SHP77 treated with DMSO at 0.1 percent for 48 hours (cell line): ENCODE measurements around the gene HDAC4.

ENCODE experiments used
- DNase-seq: peaks from one replicate; lab custom pipeline; 2025; lab: John Stamatoyannopoulos, UW

Gene HDAC4

DNA sequence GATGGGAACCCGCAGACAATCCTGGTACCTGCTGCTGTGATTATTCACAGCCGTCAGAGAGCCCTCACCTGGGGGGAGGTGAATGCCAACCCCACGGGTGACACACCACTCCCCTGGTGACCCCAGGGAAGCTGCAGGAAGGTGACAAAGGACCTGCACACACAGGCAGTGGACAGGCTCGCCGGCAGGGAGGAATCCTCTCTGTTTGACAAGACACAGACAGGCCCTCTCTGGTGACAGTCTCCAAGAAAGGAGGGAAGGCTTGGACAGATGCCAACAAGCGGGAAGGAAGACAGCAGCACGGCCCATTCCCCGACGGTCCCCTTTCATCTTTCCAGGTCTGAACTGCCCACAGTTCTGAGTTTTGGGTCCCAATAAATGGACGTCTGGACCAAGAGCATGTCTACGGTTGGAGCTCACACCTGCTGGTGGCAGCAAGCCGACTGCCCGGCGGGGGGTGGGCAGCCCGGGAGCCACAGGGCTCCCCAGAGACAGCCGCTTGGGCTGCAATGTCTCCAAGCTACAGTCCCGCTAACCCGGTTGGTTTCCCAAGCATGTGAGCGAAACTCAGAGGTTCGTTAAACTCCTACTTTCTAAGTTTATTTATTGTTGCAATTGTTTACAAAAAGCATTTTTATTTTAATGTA is 31.8 kb downstream of the HDAC4 start:
- DNase-seq, result no peak

DNA sequence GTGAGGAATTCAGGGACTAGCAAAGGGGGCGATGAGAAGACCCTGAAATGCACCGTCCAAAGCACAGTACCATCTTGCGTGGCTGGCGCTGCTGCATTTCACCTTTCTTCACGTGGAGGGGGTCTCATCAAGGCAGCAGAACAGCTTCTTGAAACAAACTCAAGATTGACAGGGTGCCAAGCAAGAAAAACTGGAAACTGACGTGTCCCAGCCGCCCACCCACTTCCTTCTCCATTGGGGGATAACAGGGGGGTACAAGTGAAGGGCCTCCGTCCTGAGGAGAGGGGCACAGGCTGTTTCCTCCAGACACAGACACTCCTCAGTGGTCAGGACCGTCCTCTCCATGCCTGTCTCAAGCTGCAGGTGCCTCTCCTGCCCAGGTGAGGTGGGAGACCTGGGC is 32.5 kb downstream of the HDAC4 start:
- no peak for DNase-seq

DNA sequence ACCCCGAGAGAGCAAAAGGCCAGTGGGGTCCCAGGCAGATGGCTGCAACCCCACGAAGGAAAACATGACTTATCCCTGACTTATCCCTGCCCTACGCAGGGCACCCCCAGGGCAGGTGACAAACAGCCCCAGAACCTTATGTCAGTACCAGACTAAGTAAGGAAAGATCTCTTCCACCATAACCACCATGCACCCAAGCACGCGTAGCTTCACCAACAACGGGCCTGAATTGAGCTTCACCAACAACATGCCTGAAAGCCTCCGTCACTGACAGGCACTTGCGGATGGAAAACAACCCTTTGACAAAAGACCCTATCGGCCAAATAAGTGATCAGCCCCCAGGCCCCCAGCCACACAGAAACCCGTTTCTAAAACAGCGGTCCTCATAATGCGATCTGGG is 34.1 kb downstream of the HDAC4 start:
- no peak for DNase-seq

DNA sequence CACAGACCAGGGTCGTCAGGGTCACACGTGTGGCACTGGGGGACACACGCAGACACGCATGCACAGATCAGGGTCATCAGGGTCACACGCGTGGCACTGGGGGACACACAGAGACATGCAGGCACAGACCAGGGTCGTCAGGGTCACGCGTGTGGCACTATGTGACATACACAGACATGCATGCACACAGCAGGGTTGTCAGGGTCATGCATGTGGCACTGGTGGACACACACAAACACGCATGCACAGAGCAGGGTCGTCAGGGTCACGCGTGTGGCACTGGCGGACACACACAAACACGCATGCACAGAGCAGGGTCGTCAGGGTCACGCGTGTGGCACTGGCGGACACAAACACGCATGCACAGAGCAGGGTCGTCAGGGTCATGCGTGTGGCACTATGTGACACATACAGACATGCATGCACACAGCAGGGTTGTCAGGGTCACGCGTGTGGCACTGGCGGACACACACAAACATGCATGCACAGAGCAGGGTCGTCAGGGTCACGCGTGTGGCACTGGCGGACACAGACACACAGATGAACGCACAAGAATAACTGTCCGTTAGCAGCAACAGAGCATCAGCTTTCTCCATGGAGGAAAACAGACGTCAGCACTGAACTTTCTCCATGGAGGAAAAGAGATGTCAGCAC is 34.9 kb downstream of the HDAC4 start:
- no peak for DNase-seq

DNA sequence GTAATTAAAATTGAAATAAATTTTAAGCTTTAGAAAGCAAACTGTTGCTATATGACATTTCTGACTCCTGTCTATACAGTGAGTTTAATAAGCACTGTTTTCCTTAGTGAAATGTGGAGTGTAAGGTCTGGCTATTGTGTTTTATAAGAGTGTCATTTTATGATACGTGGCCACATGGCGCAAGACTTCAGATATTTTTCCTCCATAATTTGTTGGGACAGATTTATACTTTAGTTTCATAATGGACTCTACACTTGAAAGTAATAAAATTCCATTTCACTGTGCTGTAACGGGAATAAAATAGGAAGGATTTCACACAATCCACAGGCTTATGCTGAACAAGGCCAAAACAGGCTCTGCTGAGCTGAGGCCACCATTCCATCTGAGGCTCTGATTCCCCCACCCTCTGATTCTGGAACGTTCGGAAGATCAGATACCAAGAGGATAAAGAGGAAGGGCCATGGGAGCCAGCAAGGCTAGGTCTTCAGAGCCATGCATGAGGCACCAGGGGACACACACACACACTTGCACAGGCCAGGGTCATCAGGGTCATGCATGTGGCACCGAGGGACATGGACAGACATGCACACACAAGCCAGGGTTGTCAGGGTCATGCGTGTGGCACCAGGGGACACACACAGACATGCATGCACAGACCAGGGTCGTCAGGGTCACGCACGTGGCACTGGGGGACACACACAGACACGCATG is 35.6 kb downstream of the HDAC4 start:
- DNase-seq, result no peak

DNA sequence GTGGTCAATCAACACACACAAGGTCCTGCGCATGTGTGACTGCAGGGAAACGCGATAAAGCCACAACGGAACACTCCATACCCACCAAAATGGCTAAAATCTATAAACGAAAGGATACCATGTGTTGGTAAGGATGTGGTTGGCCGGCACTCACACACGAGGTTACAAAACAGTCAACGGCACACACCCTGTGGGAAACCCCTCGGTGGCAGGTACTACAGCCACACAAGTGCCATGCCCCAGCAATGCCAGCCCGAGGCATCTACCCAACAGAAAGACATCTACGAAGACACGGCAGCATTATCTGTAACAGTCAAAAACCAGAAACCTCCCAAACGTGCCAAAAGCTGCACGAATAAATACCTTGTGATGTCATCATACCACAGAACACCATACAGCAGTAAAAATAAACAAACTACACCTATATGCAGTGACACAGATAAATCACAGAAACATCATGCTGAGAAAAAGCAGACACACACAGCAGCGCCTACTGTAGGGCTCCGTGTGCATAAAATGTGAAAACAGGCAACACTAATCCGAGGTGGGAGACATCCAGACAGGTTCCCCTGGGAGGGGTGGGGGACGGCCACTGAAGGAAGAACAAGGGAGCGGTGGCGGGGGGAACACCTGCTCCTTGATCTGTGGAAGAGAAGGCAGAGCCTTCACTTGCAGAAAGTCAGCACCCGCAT is 36.7 kb downstream of the HDAC4 start:
- DNase-seq, result no peak

DNA sequence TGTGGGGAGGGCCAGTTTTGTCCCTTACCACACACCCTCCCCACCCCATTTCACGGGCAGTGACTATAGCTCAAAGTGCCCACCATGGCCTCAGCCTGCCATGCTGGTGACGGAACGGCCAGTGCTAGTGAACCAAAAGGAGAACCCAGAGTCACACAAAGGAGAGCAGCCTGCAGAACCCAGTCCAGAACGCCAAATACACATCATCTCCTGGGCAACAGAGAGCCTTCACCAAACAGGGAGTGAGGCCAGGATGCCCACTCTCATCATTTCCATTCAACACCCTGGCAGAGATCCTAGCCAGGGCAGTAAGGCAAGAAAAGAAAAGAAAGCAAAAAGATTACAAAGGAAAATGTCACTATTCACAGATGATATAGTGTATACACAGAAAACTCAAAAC is 38.3 kb downstream of the HDAC4 start:
- DNase-seq, result no peak

DNA sequence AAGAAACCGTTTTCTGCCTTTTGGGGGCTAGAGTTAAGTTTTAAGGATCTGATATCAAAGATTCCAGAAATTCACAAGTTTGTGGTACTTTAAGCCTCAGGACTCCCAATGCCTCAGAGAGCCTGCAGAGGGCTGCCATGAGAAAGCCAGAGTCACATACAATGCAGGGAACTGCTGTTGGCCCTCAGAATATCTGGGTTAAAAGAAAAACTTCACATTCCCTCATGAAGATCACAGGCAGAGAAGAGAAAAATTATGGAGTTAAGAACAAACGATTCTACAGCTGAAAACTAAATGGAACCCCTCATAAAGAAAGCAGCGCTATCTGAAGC is 39.5 kb downstream of the HDAC4 start:
- no peak for DNase-seq

DNA sequence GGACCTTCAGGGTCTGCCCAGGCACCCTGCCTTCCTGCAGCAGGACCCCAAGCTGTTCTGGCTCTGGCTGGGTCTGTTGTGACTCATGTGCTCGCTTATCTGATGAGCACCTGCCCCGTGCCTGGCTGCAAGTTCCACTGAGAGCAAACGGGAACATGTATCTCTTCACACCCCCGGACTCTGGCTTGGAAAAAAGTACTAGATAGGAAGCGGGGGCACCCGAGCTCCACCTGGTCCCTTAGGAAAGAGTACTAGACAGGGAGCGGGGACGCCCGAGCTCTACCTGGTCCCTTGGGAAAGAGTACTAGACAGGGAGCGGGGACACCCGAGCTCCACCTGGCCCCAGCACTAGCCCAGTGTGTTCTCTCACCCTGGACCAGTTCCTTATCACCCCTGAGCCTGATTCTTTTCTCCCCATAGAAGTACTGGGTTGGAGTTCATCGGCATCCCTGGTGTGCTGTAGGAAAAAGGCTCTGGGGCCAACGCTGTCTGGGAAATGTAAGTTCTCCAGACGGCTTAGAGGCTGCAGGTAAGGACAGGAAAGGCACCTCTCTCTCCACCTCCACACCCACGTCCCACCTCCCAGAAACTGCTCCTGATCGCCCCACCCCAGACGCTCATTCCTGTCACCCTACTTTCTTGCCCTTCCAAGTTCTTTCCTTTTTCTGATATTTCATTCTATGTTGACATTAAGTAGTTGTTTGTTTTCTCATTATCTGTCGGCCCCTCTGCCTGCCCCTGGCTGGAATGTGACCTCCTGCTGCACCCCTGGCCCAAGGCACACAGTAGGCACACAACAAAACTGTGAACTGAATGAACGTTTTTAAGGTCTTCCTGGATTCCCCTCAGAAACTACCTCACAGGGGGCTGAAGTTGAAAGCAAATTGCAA is 40.2 kb downstream of the HDAC4 start:
- DNase-seq, result no peak

DNA sequence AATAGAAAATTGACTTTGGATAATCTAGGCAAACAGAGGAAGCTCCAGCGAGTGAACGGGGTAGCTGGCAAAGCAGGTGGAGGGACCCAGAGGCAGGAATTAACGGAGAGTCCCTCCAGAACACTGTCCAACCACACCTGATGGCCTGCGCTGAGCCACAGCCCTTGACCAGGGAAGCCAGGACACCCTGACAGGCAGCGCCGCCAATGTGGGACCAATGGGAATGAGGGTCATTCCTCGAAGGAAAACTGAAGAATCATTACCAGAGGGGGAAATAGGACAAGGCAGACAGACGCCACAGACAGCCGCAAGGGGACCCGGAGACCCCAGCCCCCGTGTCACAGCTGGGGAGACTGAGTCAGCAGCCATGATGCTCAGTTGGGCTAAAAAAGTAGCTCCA is 40.8 kb downstream of the HDAC4 start:
- no peak for DNase-seq

DNA sequence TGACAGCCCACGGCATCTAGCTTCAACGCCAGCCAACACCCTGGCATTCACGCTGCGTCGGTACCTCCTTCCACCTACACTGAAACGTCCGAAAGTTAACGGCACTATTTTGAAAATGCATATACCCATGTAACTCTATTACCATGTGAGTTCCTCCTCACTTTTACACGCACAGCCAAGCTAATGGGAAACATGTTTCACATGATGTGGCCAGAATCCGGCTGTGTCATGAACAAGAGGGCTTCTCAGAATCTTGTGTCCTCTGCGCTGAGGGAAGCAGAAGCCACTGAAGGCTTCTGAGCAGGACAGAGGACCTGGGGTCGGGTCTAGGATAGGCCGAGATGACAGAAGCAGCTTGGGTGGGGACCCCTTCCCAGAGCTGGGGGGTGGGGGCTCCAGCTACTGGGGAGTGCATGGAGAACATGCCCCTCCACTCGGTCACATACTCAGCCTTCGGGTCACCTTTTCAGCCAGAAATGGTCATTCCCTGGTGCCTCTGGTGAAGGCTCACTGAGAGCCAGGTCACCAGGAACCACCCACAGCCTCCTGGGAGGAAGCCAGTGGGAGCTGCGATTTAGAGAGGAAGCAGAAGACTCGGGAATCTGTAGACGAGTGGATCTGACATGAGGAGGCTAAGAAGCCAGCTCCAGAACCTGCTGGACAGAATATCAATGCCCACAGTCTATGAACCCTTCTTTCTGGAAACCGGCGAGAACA is 41.5 kb downstream of the HDAC4 start:
- no peak for DNase-seq

DNA sequence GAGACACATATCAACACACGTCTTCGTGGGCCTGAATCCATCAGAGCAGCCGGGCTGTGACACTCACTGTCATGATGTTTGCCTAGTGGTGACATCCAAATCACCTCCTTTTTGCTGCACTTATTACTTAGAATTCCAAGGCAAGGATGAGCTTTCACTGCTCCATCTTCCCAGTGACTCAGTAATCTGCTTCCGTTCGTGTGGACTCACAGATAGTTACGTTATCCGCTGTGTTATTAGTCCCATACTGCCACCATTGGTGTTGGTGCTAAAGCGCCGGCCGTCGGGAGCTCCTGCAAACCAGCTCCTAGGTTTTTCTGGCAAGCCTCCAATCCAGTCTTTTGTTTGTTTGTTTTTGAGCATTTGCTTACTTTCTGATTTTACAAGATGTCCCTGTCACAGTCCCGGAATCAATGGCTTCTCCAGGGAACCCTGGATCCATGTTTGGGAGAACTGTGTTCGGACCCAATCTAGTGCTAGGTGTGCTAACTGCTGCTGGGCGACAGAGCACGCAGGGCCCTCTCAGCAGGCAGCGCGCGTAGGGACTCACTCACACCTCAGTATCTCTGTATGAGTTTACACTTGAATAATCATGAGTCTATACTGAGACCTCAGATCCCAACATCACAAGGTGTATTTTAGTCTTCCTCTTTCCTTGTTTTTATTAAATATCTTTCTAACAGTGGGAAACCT is 42.6 kb downstream of the HDAC4 start:
- DNase-seq, result peak; percentile 61

DNA sequence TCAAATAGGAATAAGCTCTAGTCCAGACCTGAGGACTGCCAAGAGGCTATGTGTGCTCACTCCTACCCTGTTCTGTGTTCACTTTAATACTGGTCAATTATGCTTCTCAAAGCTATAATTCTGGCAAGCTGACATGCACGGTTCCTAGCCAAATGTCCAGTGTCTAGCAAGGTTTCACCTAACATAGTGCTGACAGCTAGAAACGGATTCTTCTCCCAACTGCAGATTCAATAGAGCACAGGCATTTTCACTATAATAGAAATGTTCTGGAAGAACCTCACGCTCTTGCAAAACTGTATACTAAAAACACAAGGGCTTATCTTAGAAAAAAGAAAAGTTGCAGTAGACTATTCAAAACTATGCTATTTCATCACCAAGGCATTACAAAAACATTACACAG is 45.1 kb downstream of the HDAC4 start:
- DNase-seq, result no peak

DNA sequence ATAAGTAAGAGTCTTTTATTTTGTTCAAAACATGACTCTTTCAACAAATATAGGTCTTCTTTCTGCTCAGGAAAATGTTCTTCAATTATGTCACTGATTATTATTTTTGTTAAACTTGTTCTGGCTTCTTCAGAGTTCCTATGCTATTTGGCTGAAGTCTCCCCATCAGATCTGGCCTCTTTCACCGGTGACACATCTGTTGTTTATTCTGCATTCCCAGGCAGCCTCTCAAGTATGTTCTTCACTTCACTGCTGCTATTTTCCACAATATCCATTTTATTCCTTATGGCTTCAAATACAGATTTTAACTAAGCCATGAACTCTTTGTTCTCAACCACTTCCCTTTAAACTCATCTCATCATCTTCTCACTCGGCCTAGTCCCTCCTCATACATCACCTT is 45.7 kb downstream of the HDAC4 start:
- no peak for DNase-seq

DNA sequence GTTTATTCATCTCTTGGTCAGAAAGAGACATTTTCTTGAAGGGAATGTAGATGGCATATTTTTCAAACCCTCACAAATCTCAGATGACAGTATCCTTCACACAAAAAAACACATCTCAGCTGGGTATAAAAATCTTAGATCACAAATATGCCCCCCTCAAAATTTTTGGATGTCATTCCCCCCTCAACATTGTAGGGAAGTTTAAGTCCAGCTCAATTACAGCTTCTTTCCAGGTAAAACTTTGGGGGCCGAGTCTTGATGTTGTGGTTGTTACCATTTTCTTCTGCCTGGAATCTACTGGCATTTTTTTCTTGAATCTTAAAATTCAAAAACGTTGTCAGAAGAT is 46.1 kb downstream of the HDAC4 start:
- DNase-seq, result no peak

DNA sequence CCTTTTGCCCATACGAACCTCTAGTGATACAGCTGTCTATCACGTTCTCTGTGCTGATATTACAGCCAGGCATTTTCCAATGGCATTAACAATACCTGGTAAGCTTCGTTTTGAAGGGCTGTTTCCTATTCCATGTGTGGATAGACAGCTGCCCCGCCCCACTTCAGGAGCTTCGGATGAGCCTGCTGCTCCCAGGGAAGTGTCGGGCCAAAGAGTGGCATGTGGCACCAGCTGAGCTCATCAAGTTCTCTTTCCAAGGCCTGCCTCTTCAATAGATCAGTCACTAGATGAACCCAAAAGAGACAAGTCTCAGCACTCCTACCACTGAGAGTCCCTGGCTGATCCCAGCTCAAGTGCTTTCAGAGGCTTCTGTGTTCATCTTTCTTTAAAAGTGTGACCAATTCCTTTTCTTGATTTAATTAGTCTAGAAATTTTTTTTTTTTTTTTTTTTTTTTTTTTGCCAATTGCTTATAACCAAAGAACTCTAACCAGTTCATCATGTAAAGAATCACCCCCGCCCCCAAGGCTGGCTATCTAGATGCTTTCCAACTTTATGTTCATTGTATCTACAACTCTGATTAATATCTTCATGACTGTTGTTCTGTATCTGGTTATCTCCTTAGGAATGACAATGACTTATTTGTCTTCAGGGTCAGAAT is 46.6 kb downstream of the HDAC4 start:
- no peak for DNase-seq

DNA sequence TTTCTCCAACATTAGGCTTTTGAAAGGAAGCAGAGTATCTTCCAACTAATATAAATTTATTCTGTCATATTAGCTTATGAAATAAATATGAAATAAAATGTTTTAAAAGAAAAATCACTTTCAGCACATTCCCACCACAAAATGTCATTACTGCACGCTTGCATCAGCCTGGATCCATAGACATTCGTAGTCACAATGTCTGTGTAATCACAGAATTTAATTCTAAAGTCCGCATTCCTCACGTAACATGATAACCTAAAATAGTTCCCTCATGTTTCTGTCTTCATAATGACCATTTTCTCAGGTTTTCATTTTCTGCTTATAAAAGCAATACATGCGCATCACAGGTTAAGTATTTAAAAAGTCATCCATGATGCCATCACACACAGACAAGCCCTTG is 47.1 kb downstream of the HDAC4 start:
- no peak for DNase-seq

DNA sequence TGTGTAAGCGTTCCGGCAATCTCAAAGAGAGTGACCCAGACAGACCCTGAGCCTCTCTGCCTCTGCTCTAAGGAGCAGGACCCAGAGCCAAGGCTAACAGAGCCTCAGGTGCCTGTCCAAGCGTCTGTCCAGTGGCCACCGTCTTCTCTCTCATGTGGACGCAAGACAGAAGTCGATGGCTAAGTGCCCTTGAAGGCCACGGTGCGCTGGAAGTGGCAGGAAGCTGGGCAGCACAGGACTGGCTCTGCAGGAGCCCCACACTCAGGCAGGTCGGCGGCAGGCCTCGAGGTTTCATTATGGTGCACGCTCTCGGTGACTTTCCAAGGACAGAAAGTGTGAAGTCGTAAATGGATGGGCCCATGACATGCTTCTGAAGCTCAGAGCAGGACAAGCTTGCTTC is 49.1 kb downstream of the HDAC4 start:
- no peak for DNase-seq

DNA sequence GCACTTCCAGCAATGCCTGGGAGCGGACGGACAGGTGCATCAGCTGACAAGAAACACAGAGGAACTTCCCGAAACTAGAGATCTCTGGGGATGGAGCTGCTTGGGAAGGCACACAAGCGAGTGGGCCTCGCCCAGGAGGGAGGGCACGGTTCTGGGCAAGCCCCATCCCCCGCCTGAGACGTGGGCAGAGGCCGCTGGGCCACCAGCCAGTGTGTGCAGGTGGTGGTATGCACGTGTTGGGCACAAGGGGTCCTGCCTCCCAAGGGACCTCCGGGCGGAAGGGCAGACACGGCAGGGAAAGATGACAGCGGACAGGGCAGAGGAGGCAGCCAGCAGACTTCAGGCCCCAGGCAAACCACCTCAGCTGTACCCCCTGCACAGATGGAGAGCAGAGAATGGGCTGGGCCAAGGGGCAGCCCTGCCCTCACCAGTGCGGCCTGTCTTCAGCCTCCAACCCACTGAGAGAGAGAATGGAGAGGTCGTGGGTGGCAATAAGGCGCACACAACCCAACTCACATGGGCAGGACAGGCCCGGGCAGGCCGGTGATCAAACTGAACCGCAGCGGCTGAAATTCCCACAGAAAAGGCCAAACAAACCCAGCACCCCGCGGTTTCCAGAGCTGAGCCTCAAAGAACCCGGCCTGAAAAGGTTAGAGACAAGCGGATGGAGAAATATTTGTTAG is 51.2 kb downstream of the HDAC4 start:
- DNase-seq, result no peak
